ENCODE data around the gene ZNF621. TPM values are rescaled to one million over a fixed set of nuclear protein-coding genes. Genes with fewer than 3 reads are reported as not detected.

ZNF621 gene
- total RNA-seq, 3 donors from 2014 or later, result 16.4 to 24.9 (median 17.3) TPM

DNA sequence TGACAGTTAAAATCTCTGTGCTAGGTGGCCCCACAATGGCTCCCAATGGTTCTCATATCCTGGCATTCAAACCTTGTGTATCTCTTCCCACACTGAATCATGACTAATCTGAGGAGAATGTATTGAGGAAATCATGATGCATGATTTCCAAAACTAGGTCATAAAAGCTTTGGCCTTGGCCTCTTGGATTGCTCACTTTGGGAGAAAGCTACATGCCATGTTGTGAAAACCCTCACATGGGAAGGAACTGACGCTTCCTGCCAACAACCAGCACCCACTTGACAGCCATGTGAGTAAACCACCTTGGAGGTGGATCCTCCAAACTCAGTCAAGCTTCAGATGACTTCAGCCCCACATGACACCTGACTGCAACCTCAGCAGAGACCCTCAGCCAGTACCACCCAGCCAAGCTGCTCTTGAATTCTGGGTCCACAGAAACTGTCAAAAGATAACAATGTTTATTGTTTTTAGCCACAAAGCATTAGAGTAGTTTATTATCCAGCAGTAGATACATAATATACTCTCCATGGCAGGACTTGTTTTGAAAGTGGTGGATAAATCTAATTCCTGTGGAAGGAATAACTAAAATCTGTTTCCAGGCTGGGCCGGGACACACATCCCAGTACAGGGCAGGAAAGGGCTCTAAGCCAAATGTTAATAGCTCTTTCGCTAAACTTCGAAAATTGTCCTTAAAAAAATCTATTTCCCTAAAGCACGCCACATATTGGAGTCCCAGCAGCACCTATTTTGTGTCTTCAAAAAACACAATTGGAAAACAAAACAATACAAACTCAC lies 19.9 kb upstream of the ZNF621 start:
- Histone ChIP-seq H3K4me1 (no peaks in the 10 kb centered on the region), H3K4me3 (peak overlapping the region in 1 of 3 donors; percentile 74), H3K27ac (peak overlapping the region; percentile 85 to 86), H3K36me3 (no peaks in the 10 kb centered on the region), H3K9me3 (no peaks in the 10 kb centered on the region), H3K27me3 (no peaks in the 10 kb centered on the region)
- peak in 1 of 2 donors; percentile 33 for DNase-seq (ENCODE audit: low spot score in 2 of 2)
- TF ChIP-seq POLR2A (IDR thresholded peaks at IDR 0.05), result no peak
- TF ChIP-seq POLR2AphosphoS5 (IDR thresholded peaks at IDR 0.05), result peak in 2 of 3 donors; percentile 37 to 75
- TF ChIP-seq, protein P1, sequence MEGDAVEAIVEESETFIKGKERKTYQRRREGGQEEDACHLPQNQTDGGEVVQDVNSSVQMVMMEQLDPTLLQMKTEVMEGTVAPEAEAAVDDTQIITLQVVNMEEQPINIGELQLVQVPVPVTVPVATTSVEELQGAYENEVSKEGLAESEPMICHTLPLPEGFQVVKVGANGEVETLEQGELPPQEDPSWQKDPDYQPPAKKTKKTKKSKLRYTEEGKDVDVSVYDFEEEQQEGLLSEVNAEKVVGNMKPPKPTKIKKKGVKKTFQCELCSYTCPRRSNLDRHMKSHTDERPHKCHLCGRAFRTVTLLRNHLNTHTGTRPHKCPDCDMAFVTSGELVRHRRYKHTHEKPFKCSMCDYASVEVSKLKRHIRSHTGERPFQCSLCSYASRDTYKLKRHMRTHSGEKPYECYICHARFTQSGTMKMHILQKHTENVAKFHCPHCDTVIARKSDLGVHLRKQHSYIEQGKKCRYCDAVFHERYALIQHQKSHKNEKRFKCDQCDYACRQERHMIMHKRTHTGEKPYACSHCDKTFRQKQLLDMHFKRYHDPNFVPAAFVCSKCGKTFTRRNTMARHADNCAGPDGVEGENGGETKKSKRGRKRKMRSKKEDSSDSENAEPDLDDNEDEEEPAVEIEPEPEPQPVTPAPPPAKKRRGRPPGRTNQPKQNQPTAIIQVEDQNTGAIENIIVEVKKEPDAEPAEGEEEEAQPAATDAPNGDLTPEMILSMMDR (IDR thresholded peaks at IDR 0.05), result no peak
- intact Hi-C loops (cut with DNase I; ENCODE audit: low total_unique reads), result no loop called here

DNA sequence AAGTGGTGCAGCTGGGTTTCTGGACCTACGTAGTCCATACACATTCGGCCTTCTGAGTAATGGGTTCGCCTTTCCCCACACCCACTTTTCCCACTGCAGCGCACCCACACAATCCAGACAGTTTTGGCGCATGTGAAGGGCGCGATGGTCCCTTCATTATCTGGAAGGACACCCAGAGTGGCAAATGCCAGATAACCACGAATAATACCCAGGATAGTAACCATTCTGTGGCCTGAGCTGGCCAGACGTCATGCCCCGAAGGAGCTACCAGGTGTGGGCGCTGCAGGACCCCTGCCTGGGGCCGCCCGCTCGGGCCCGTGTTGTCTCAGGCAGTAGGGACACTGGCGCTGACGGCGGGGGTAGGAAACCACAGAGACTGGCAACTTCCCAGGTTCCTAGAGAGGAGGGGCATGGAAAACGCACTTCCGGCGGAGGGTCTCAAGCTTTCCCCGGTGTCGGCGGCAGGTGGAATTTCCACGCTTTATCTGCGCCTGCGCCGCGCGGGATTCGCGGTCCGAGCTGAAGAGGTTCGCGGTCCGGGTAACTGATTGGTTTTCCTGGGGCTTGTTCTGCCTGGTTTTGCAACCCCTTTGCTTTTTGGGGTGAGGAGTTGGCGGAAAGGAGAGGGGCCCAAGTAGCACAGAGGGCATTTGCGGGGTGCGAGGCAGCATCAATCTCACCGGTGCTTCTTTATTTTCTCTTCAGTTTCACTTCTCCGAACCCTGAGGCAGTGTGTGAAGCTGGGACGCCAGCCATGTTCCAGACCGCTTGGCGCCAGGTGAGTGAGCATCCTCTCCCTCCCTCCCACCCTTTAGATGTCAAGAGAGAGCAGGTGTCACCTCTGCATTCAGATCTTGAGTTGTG lies 18.9 kb upstream of the ZNF621 start, which contains the start of gene ZNF620:
ZNF620 (plus strand) TSS at position 441 of the 864 bp plus-strand sequence; CDS start at position 755, 314 bp downstream.
- peak; percentile 57 to 69 for DNase-seq (ENCODE audit: low spot score in 2 of 2)
- intact Hi-C loops (cut with DNase I; ENCODE audit: low total_unique reads), result no loop called here
- peak in 2 of 3 donors; percentile 30 to 71 for TF ChIP-seq POLR2AphosphoS5 (IDR thresholded peaks at IDR 0.05)
- TF ChIP-seq, protein P1 (IDR thresholded peaks at IDR 0.05), result peak in 1 of 3 donors; percentile 16
- no peak for TF ChIP-seq POLR2A (IDR thresholded peaks at IDR 0.05)

DNA sequence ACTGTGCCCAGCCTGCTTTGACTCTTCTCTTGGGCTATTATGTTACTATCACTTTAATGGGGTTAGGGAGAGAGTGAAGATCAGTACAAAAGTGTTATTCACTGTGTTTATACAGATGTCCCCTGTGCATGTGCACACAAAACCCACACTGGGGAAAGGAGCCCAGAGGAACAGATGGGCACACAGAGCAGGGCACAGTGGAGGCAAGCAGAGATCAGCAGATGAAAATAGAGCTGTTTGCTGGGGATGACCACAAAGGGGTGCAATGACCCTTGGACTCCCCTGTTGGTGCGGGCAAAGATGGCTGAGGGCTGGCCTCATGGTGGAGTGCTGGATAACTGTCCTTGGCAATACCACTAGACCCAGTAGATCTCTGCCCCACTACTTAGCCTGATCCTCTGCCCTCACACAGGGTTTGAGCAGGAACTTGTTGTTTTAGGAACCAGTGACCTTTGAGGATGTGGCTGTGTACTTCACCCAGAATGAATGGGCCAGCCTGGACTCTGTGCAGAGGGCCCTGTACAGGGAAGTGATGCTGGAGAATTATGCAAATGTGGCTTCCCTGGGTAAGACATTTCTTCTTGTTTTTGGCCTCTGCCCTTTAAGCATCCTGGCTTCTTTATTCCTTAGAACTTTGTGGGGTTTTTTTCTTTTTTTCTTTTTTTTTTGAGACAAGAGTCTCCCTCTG lies 13.6 kb upstream of the ZNF621 start:
- H3K36me3 ChIP-seq, result no peaks in the 10 kb centered on the region
- H3K27me3 ChIP-seq, result no peaks in the 10 kb centered on the region
- no peak for DNase-seq (ENCODE audit: low spot score in 2 of 2)
- no peak for TF ChIP-seq POLR2AphosphoS5 (IDR thresholded peaks at IDR 0.05)
- no peak for TF ChIP-seq POLR2A (IDR thresholded peaks at IDR 0.05)
- TF ChIP-seq, protein P1 (IDR thresholded peaks at IDR 0.05), result no peak
- H3K9me3 ChIP-seq, result no peaks in the 10 kb centered on the region
- H3K4me1 ChIP-seq, result no peaks in the 10 kb centered on the region
- no peak overlapping the region for H3K27ac ChIP-seq
- H3K4me3 ChIP-seq, result no peak overlapping the region
- intact Hi-C loops (cut with DNase I; ENCODE audit: low total_unique reads), result no loop called here

More for the DNA sequence above, 18.9 kb upstream of the ZNF621 start, which contains the start of gene ZNF620:
- no peaks in the 10 kb centered on the region for H3K36me3 ChIP-seq
- H3K9me3 ChIP-seq, result no peaks in the 10 kb centered on the region
- no peaks in the 10 kb centered on the region for H3K27me3 ChIP-seq
- H3K4me1 ChIP-seq, result no peaks in the 10 kb centered on the region
- peak within 1 kb of the TSS; percentile 85 to 86 for H3K27ac ChIP-seq
- peak within 1 kb of the TSS; percentile 60 to 74 (median 73) for H3K4me3 ChIP-seq

DNA sequence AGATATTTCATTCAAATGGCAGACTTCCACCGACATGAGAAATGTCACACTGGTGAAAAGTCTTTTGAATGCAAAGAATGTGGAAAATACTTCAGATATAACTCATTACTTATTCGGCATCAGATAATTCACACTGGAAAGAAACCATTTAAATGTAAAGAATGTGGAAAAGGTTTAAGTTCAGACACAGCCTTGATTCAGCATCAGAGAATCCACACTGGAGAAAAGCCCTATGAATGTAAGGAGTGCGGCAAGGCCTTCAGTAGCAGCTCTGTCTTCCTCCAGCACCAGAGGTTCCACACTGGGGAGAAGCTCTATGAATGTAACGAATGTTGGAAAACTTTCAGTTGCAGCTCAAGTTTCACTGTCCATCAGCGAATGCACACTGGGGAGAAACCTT lies 8.6 kb upstream of the ZNF621 start:
- no peak for DNase-seq (ENCODE audit: low spot score in 2 of 2)
- TF ChIP-seq POLR2A (IDR thresholded peaks at IDR 0.05), result no peak
- TF ChIP-seq, protein P1 (IDR thresholded peaks at IDR 0.05), result no peak
- no peak overlapping the region for H3K4me3 ChIP-seq
- H3K36me3 ChIP-seq, result no peaks in the 10 kb centered on the region
- H3K9me3 ChIP-seq, result no peaks in the 10 kb centered on the region
- H3K4me1 ChIP-seq, result no peaks in the 10 kb centered on the region
- H3K27ac ChIP-seq, result no peak overlapping the region
- intact Hi-C loops (cut with DNase I; ENCODE audit: low total_unique reads), result no loop called here
- H3K27me3 ChIP-seq, result no peaks in the 10 kb centered on the region
